Bronchial epithelial cell (primary cell): Measurements from ENCODE around the gene TXLNG. TPM values are rescaled to one million over a fixed set of nuclear protein-coding genes. Genes with fewer than 3 reads are reported as not detected.
A peak's percentile ranks its signal among the peaks of the same experiment; 100 is the strongest.

Experiments
- DNase-seq: peaks from one replicate; pipeline ENCODE4 v3.0.0-alpha.2; 2010; ENCODE audit warnings: low read depth
- FAIRE-seq: peaks from 2 replicates; lab custom pipeline; 2011; peaks lifted over from hg19 to GRCh38; lab: Jason Lieb, UNC
- H3K27me3 ChIP-seq: 2 replicates; pipeline ENCODE4 v1.5.1; 2011; ENCODE audit warnings: low read length; ENCODE audit not compliant: control insufficient read depth, insufficient read depth
- H3K36me3 ChIP-seq: 2 replicates; pipeline ENCODE4 v1.5.1; 2011; ENCODE audit warnings: low read length; ENCODE audit not compliant: control insufficient read depth, insufficient read depth
- H3K4me3 ChIP-seq: 2 replicates; pipeline ENCODE4 v1.5.1; 2011; ENCODE audit warnings: mild to moderate bottlenecking, low read depth, low read length, control low read depth
- total RNA-seq: library from RNA; depleted of rRNA; stranded (reverse); fragments of >200 nt; gene quantifications from 2 replicates; pipeline ENCODE4 v1.2.1, GENCODE V29; 2014
- TF ChIP-seq, protein P1 (sequence below): IDR thresholded peaks from 2 replicates; pipeline ENCODE4 v1.5.1; 2011; ENCODE audit warnings: mild to moderate bottlenecking, moderate library complexity, low read length, control low read depth, inconsistent platforms; ENCODE audit not compliant: insufficient read depth, severe bottlenecking

The TXLNG gene
- total RNA-seq, 1 donor from 2014 or later, result 7.6 TPM

DNA sequence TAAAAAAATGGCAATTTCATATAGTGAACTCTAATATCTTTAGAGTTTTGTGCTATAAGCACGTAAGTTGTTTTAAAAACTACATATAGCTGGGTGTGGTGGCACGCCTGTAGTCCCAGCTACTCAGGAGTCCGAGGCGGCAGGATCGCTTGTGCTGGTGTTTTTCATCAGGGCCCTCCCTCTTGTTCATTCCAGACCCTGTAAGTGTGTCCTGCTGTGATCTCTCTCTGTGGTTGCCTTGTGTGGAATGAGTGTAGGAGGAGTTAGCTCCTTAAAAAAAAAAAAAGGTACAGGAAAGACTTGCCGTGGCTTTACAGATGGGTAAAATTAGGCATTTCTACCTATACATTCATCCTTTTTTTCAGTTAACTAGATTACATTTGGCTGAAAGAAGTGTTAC lies 48.5 kb downstream of the TXLNG start:
- TF ChIP-seq, protein P1, sequence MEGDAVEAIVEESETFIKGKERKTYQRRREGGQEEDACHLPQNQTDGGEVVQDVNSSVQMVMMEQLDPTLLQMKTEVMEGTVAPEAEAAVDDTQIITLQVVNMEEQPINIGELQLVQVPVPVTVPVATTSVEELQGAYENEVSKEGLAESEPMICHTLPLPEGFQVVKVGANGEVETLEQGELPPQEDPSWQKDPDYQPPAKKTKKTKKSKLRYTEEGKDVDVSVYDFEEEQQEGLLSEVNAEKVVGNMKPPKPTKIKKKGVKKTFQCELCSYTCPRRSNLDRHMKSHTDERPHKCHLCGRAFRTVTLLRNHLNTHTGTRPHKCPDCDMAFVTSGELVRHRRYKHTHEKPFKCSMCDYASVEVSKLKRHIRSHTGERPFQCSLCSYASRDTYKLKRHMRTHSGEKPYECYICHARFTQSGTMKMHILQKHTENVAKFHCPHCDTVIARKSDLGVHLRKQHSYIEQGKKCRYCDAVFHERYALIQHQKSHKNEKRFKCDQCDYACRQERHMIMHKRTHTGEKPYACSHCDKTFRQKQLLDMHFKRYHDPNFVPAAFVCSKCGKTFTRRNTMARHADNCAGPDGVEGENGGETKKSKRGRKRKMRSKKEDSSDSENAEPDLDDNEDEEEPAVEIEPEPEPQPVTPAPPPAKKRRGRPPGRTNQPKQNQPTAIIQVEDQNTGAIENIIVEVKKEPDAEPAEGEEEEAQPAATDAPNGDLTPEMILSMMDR, result no peak
- no peak overlapping the region for H3K4me3 ChIP-seq
- H3K36me3 ChIP-seq, result no peaks in the 10 kb centered on the region
- FAIRE-seq (no peak), DNase-seq (no peak)
- no peaks in the 10 kb centered on the region for H3K27me3 ChIP-seq

DNA sequence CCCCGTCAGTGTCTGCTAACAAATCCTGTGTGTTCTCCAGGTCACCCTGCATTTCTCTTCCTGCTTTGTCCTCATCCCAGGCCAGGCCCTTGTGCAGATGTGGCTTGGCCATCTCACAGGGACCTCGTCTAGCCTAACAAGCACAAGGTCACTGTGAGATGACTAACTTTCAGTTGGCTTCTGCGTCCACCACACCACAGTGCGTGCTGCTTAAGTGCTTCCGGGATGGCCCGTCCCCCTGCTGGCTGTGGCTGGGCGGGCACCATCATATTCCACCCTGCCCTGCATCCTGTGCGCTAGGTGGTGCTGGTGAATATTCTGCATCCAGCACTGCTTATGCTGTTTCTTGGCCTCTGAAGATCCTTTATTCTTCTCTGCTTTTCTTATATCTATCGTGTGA lies 50.1 kb downstream of the TXLNG start:
- peak; percentile 43 for FAIRE-seq
- peaks cover under 1% of the 10 kb centered on the region for H3K36me3 ChIP-seq
- TF ChIP-seq, protein P1, result peak; percentile 65
- DNase-seq, result peak; percentile 19
- no peaks in the 10 kb centered on the region for H3K27me3 ChIP-seq
- H3K4me3 ChIP-seq, result no peak overlapping the region

DNA sequence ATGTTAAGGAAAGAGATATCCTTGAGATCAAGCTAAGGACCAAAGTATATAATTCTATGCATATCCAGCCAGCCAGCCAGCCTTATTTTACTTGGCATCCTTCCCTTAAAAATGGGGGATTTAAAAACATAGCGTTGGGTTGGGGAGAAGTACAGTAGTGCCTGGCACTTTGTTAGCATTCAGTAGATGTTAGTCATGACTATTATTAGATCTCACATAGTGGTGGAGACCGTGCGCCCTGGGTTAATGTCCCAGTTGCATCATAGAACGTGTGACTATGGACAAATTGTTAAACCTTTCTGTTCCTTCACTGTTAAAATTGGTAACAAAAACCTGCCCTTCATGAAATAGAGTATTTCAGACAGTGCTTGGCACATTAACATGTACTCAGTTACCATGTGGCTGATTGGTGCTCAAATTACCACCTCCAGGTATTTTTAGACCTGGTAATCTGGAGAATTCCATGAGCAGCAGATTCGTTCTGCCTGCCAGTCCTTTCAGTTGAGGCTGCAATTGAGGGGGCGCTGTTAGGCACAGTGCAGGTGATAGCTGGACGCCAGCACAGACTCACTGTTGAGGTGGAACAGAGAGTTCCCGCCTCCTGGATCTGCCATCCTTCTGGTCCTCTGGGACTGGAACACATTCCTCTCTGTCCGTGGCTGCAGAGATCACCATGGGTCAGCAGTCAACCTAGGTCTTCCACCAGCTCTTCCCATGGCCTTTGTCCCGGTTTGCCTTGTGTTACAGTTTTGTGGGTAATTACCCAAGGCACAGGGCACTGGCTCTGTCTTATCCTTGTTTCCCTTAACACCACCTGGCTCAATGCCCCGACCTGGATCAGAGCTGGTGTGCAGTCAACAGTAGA lies 52.2 kb downstream of the TXLNG start:
- DNase-seq (peak; percentile 26), FAIRE-seq (no peak)
- Histone ChIP-seq H3K36me3 (peaks cover 3% of the 10 kb centered on the region), H3K27me3 (no peaks in the 10 kb centered on the region), H3K4me3 (no peak overlapping the region)
- TF ChIP-seq, protein P1, result no peak

DNA sequence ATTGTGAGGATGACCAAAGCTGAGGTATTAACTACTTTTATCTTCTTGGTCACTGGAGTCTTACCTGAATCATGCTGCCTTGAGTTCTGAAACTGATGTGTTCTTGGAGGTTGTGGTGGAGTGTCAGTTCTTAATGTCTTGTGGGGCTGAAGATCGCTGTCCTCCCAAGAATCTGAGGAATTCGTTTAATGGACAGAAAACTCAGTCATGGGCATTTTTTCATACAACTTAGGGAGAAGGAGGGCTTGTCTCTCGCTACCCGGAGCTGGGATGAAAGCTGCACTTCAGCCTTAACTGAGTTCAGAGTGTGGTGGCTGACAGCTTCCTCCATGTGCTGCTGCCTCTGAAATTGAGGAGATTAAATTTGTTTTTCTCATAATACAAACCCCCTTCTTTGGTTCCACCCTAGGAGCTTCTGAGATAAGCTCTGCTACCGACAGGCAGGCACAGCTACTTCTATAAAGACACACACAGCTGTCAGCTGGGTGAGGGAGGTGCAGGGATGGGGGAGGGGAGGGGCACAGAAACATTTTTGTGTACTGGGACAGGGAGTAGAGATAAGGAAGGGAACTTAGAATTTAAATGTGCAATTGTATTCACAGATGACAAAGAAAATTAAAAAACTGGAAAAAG lies 53.1 kb downstream of the TXLNG start:
- TF ChIP-seq, protein P1, result no peak
- H3K27me3 ChIP-seq, result no peaks in the 10 kb centered on the region
- FAIRE-seq (no peak), DNase-seq (no peak)
- H3K4me3 ChIP-seq, result no peak overlapping the region
- peaks cover 3% of the 10 kb centered on the region for H3K36me3 ChIP-seq

DNA sequence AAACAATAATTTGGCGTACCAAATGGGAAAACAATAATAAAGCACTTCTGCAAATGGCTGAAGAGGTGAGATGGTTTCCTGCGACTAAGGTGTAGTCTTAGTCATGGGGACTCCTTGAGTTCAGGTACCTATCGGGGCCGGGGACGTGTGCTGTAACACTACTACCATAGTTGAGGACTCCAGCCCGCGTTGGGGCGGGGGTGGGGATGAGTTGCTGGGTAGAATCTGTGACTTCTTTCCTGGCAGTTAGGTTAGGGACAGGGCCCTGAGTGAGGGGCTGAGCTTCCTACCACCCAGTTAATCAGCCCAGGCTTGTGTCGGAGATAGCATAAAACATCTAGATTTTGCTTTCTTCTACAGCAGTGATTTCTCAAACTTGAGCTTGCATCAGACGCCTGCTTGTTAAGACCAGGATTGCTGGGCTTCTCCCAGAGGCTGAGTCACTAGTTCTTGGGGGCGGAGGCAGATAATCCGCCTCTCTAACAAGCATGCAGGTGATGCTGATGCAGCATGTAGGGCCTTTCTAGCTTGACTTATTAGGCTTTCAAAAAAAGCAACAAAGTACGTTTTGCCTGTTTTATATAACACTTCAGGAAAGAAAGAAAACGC lies 53.7 kb downstream of the TXLNG start:
- TF ChIP-seq, protein P1, result no peak
- Histone ChIP-seq H3K36me3 (peaks cover 3% of the 10 kb centered on the region), H3K27me3 (no peaks in the 10 kb centered on the region), H3K4me3 (no peak overlapping the region)
- DNase-seq, result peak; percentile 75
- no peak for FAIRE-seq
